Measurements from ENCODE around the gene KCNJ11. TPM values are rescaled to one million over a fixed set of nuclear protein-coding genes. Genes with fewer than 3 reads are reported as not detected.

The KCNJ11 gene
- total RNA-seq, 4 donors from 2014 or later = 0.66 to 4.0 (median 1.1) TPM

- TF ChIP-seq, protein P1, sequence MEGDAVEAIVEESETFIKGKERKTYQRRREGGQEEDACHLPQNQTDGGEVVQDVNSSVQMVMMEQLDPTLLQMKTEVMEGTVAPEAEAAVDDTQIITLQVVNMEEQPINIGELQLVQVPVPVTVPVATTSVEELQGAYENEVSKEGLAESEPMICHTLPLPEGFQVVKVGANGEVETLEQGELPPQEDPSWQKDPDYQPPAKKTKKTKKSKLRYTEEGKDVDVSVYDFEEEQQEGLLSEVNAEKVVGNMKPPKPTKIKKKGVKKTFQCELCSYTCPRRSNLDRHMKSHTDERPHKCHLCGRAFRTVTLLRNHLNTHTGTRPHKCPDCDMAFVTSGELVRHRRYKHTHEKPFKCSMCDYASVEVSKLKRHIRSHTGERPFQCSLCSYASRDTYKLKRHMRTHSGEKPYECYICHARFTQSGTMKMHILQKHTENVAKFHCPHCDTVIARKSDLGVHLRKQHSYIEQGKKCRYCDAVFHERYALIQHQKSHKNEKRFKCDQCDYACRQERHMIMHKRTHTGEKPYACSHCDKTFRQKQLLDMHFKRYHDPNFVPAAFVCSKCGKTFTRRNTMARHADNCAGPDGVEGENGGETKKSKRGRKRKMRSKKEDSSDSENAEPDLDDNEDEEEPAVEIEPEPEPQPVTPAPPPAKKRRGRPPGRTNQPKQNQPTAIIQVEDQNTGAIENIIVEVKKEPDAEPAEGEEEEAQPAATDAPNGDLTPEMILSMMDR (IDR thresholded peaks at IDR 0.05; ENCODE audit: low read depth) = no peak
These were observed 35.3 kb downstream of the KCNJ11 start for GRCh38 chr11:17352950-17353820.

DNA sequence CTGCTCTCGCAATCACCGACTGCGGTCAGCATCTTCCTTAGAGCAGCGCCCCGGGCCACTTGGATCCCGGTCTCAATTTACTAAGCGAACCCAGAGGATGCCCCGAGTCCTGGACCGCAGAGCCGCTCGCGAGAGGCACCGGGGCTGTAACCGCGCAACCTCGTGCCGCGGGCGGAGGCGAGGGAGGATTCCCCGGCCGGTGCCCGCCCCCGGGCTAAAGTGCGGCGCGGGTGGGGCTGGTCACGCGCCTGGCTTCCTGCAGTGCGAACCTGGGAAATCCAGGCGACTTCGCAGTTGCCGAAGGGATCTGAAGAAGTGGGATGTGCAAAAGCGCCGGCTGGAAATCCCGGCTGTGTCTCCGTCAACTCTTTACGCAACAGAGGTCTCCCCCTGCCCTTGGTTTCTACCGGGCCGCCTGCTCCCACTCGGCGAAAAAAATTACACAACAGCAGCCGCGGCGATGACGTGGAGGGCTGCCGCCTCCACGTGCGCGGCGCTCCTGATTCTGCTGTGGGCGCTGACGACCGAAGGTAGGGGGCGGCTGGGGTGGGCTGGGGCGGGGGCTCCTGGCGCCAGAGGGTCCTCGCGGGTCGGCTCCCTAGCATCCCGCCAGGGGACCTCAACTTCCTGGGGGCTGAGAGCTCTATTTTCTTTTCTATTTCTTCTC lies 36.8 kb downstream of the KCNJ11 start, which contains the start of gene NCR3LG1:
Gene NCR3LG1 (plus strand): TSS at position 291 of the 667 bp plus-strand sequence. CDS start 170 bp downstream, at position 461.
- TF ChIP-seq, protein P1 (IDR thresholded peaks at IDR 0.05; ENCODE audit: low read depth) = no peak

- TF ChIP-seq, protein P1 (IDR thresholded peaks at IDR 0.05; ENCODE audit: low read depth) = no peak
These were observed 37.3 kb downstream of the KCNJ11 start for GRCh38 chr11:17351172-17351509.

DNA sequence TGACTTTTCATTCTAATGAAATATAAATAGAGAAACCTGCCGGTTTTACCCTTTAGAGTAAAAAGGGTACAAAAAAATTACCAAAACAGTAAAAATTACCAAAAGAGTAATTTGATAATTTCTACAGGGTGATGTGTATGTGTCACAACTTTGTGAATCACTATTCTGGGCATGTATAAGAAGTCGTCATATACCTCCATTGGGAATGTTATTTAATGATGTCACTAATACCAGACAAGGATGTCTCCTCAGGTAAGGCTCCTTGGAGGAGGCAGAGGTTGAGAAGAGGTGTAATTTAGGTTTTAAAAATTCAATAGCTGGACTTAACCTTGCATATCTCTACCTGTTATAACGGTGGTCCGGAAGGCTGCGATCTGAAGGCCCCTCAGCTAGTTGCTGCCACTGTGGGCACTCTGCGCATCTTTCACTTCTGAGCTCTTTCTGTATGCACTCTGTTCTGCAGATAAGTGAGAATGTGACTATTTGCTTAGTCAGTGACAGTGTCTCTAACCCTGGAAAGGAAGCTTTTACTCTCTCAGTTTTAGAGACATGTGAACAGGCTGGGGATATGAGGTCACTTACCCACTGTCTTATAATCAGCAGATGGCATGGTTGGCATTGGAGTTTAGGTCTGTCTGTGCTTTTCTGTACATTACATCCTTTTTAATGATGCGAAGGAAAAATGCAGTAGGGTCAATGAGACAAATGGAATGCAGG lies 37.8 kb downstream of the KCNJ11 start:
- TF ChIP-seq, protein P1 (IDR thresholded peaks at IDR 0.05; ENCODE audit: low read depth) = no peak

DNA sequence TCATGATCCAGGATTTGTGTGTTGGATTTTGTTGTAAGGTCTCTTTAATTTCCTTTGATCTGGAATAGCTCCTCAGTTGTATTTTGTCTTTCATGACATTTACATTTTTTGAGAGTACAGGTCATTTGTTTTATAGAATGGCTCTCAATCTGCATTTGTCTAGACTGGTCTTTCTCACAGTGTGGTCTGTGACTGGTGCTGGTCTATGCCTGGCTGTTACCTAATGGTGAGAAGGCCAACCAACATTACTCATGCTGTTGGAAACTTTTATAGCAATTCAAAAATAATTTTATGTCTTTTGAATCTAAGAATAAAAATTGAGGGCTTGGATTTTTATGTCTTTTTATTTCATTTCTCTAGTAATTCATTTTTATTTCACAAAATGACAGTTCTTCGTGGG lies 40.8 kb downstream of the KCNJ11 start:
- TF ChIP-seq, protein P1 (IDR thresholded peaks at IDR 0.05; ENCODE audit: low read depth) = no peak

GRCh38 chr11:17343907-17344306 lies 44.6 kb downstream of the KCNJ11 start:
- TF ChIP-seq, protein P1 (IDR thresholded peaks at IDR 0.05; ENCODE audit: low read depth) = no peak

DNA sequence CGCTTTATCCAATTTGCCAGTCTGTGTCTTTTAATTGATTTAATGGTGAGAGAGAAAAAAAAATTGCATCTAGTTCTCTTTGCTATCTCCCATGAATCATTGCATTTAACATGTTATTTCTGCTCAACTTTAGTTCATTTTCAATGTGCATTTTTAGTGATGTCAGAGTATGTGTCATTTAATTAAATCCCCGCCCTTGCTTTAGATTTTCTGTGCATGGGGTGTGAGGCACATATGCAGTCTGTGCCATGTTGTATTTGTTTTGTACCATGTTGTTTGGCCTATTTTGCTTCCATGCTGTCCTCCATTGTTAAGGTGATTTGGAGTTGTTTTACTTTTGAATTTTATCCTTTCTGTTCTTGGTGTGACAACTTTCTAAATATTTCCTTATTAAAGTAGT lies 45.2 kb downstream of the KCNJ11 start:
- TF ChIP-seq, protein P1 (IDR thresholded peaks at IDR 0.05; ENCODE audit: low read depth) = no peak

All from subcutaneous adipose tissue (tissue), 4 donors.